Stomach (tissue), 4 donors: ENCODE results near the gene LRP3.

Experiments used
- CTCF ChIP-seq, 7 experiments: fragments of 450-650 bp in 4 of 7; fragments of 200-600 bp in 3 of 7; sonication (generic) in 3 of 7; IDR thresholded peaks; one replicate each; pipeline ENCODE4 v1.5.1; 2016 to 2019; ENCODE audit warnings: antibody characterized with exemption in 7 of 7, control low read depth in 2 of 7, mild to moderate bottlenecking in 1 of 7
- EP300 ChIP-seq: sonication (generic); formaldehyde crosslinking; IDR thresholded peaks from one replicate; pipeline ENCODE4 v1.6.1; 2017; ENCODE audit warnings: antibody characterized with exemption
- POLR2A ChIP-seq, 4 donors: fragments of 450-650 bp; IDR thresholded peaks; one replicate each; pipeline ENCODE4 v1.6.1; 2016; ENCODE audit warnings: antibody characterized with exemption in 4 of 4, control low read depth in 2 of 4, mild to moderate bottlenecking in 1 of 4, moderate library complexity in 1 of 4
- POLR2AphosphoS5 ChIP-seq, 3 donors: sonication (generic); formaldehyde crosslinking; IDR thresholded peaks; one replicate each; pipeline ENCODE4 v1.6.1; 2016; ENCODE audit warnings: antibody characterized with exemption in 3 of 3

GRCh38 chr19:33208904-33209849 is 15.0 kb downstream of the LRP3 start:
- TF ChIP-seq CTCF (IDR thresholded peaks at IDR 0.05) (no peak), POLR2AphosphoS5 (IDR thresholded peaks at IDR 0.05) (no peak), EP300 (no peak), POLR2A (IDR thresholded peaks at IDR 0.05) (no peak)
